Parathyroid adenoma (tissue), 2 donors: ENCODE results near the gene GBX2.

Source experiments
- H2AFZ ChIP-seq: fragments of 300-600 bp; sonication (generic); one replicate; pipeline ENCODE4 v1.7.0; 2017; ENCODE audit warnings: antibody characterized with exemption, mild to moderate bottlenecking
- H3K27ac ChIP-seq: fragments of 300-600 bp; sonication (generic); one replicate; pipeline ENCODE4 v1.7.0; 2017
- H3K27me3 ChIP-seq: fragments of 300-600 bp; sonication (generic); one replicate; pipeline ENCODE4 v1.7.0; 2017; ENCODE audit warnings: low read length; ENCODE audit not compliant: control insufficient read depth, insufficient read depth
- H3K36me3 ChIP-seq: fragments of 300-600 bp; sonication (generic); one replicate; pipeline ENCODE4 v1.7.0; 2017; ENCODE audit warnings: low read length; ENCODE audit not compliant: control insufficient read depth, insufficient read depth
- H3K4me1 ChIP-seq: fragments of 300-600 bp; sonication (generic); one replicate; pipeline ENCODE4 v1.7.0; 2017; ENCODE audit warnings: control low read depth
- H3K4me2 ChIP-seq: fragments of 300-600 bp; sonication (generic); one replicate; pipeline ENCODE4 v1.7.0; 2017; ENCODE audit warnings: low read length
- H3K4me3 ChIP-seq: fragments of 300-600 bp; sonication (generic); one replicate; pipeline ENCODE4 v1.7.0; 2017; ENCODE audit warnings: low read depth, low read length
- H3K79me2 ChIP-seq: fragments of 300-600 bp; sonication (generic); one replicate; pipeline ENCODE4 v1.7.0; 2017; ENCODE audit warnings: control low read depth
- H3K9ac ChIP-seq: fragments of 300-600 bp; sonication (generic); one replicate; pipeline ENCODE4 v1.7.0; 2017; ENCODE audit warnings: mild to moderate bottlenecking
- H3K9me3 ChIP-seq: fragments of 300-600 bp; sonication (generic); one replicate; pipeline ENCODE4 v1.7.0; 2017; ENCODE audit warnings: low read length; ENCODE audit not compliant: control insufficient read depth
- CTCF ChIP-seq: fragments of 300-600 bp; sonication (generic); IDR thresholded peaks from one replicate; pipeline ENCODE4 v1.7.0; 2017; ENCODE audit warnings: antibody characterized with exemption, mild to moderate bottlenecking
- donor health status: primary hyperparathyroidism.

GBX2 gene

GRCh38 chr2:236120141-236120601 is 48.0 kb downstream of the GBX2 start:
- TF ChIP-seq CTCF: no peak
- H3K9ac ChIP-seq: no peak overlapping the region
- H3K27me3 ChIP-seq: no peaks in the 10 kb centered on the region
- H3K36me3 ChIP-seq: no peaks in the 10 kb centered on the region
- H3K4me3 ChIP-seq: no peak overlapping the region
- no peaks in the 10 kb centered on the region for H3K9me3 ChIP-seq
- H2AFZ ChIP-seq: no peak overlapping the region
- no peaks in the 10 kb centered on the region for H3K79me2 ChIP-seq
- H3K4me1 ChIP-seq: no peaks in the 10 kb centered on the region
- H3K4me2 ChIP-seq: no peak overlapping the region
- no peak overlapping the region for H3K27ac ChIP-seq

- TF ChIP-seq CTCF: no peak
- Histone ChIP-seq H2AFZ (no peak overlapping the region), H3K79me2 (no peaks in the 10 kb centered on the region), H3K9me3 (no peaks in the 10 kb centered on the region), H3K4me3 (no peak overlapping the region), H3K36me3 (no peaks in the 10 kb centered on the region), H3K9ac (no peak overlapping the region), H3K4me1 (no peaks in the 10 kb centered on the region), H3K27me3 (no peaks in the 10 kb centered on the region), H3K27ac (no peak overlapping the region), H3K4me2 (no peak overlapping the region)
Observed at GRCh38 chr2:236119476-236119875, 48.7 kb downstream of the GBX2 start.

DNA sequence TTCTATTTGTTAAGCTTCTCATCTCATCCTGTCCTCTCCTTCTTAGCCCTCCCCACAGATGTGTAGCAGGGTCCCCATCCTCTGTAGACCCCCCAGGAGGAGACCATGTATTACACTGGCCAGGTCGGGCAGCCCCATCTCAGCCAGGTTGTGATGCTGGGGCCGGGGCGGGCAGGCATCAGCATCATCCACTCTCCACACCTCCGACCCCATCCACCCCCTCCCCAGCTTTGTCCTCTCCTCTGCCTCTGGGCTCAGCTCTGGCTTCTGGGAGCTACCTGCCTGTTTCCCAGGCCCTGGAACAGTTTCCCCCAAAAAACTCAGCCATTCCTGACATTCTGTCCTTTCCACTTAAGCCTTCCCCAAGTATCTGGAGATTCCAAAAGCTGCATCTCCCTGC is 49.2 kb downstream of the GBX2 start:
- H3K36me3 ChIP-seq: no peaks in the 10 kb centered on the region
- no peak overlapping the region for H3K4me2 ChIP-seq
- H2AFZ ChIP-seq: no peak overlapping the region
- H3K27me3 ChIP-seq: no peaks in the 10 kb centered on the region
- no peaks in the 10 kb centered on the region for H3K9me3 ChIP-seq
- no peaks in the 10 kb centered on the region for H3K79me2 ChIP-seq
- TF ChIP-seq CTCF: no peak
- H3K27ac ChIP-seq: no peak overlapping the region
- H3K9ac ChIP-seq: no peak overlapping the region
- H3K4me1 ChIP-seq: no peaks in the 10 kb centered on the region
- H3K4me3 ChIP-seq: no peak overlapping the region

DNA sequence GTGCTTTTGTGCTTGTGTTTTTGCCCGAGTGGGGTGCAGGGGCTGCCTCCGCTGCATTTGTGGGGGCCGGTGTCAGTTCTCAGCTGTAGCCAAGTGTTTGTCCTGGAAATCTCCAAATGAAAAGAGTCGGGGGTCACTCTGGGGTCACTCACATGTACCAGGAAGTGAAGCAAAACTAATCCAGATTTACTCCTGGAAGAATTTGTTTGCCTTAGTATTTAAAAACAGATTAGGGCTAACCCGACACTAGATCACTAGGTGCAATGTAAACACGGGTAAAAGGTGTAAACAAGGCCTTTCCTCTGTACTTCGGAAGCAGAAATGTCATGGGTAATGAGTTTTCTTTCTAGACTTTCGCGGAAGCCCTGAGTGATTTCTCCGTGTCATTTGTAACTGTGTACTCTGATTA is 50.3 kb downstream of the GBX2 start:
- Histone ChIP-seq H3K27ac (no peak overlapping the region), H3K4me3 (no peak overlapping the region), H3K9ac (no peak overlapping the region)

More for the DNA sequence above, 50.3 kb downstream of the GBX2 start:
- Histone ChIP-seq H2AFZ (no peak overlapping the region), H3K9me3 (no peaks in the 10 kb centered on the region), H3K4me2 (no peak overlapping the region), H3K79me2 (no peaks in the 10 kb centered on the region), H3K4me1 (no peaks in the 10 kb centered on the region), H3K27me3 (no peaks in the 10 kb centered on the region), H3K36me3 (no peaks in the 10 kb centered on the region)
- no peak for TF ChIP-seq CTCF
